OCI-LY1 (cell line): ENCODE measurements around the gene AKT2.

Experiments
- CTCF ChIP-seq: fragments of 200-600 bp; sonication (generic), shearing (Covaris generic); IDR thresholded peaks from 2 replicates; pipeline ENCODE4 v1.5.1; 2017; ENCODE audit warnings: mild to moderate bottlenecking, antibody characterized with exemption, low read length, moderate library complexity, mixed read lengths
- EZH2 ChIP-seq: fragments of 200-600 bp; sonication (generic), shearing (Covaris generic); IDR thresholded peaks from 2 replicates; pipeline ENCODE4 v1.8.0; 2017; ENCODE audit warnings: borderline replicate concordance, mixed run types, mild to moderate bottlenecking, antibody characterized with exemption, low read length, moderate library complexity, mixed read lengths

- no peak for TF ChIP-seq CTCF
- no peak for TF ChIP-seq EZH2
Measured at GRCh38 chr19:40326201-40326600, 41.1 kb upstream of the AKT2 start.
